KMS-11 (cell line): ENCODE measurements around the gene PHACTR3.
A peak's percentile ranks its signal among the peaks of the same experiment; 100 is the strongest.
"Not testable (repeated sequence)": the region's sequence is repeated elsewhere in the genome, so short reads cannot be mapped to it uniquely, and the experiment has no call there.

Experiments
- H2AFZ ChIP-seq: fragments of 200-600 bp; sonication (generic); 2 replicates; pipeline ENCODE4 v1.6.1; 2016; ENCODE audit warnings: antibody characterized with exemption, mixed run types, low read depth
- H3K27ac ChIP-seq: fragments of 200-600 bp; sonication (generic); 2 replicates; pipeline ENCODE4 v1.6.1; 2016; ENCODE audit warnings: mild to moderate bottlenecking, mixed run types
- H3K27me3 ChIP-seq: fragments of 200-600 bp; sonication (generic); 2 replicates; pipeline ENCODE4 v1.6.1; 2017; ENCODE audit warnings: mild to moderate bottlenecking, low read depth, mixed run types, moderate library complexity; ENCODE audit not compliant: insufficient read depth
- H3K36me3 ChIP-seq: fragments of 200-600 bp; sonication (generic); 2 replicates; pipeline ENCODE4 v1.6.1; 2017; ENCODE audit warnings: mild to moderate bottlenecking, mixed run types; ENCODE audit not compliant: insufficient read depth
- H3K4me1 ChIP-seq: fragments of 200-600 bp; sonication (generic); 2 replicates; pipeline ENCODE4 v1.6.1; 2016; ENCODE audit warnings: mild to moderate bottlenecking, low read depth, mixed run types; ENCODE audit not compliant: poor library complexity, severe bottlenecking
- H3K4me2 ChIP-seq: fragments of 200-600 bp; sonication (generic); 2 replicates; pipeline ENCODE4 v1.7.0; 2016; ENCODE audit warnings: mild to moderate bottlenecking, mixed run types
- H3K4me3 ChIP-seq: fragments of 200-600 bp; sonication (generic); IDR thresholded peaks from 2 replicates; pipeline ENCODE4 v1.6.1; 2017; ENCODE audit warnings: low read depth, low read length, mixed read lengths; ENCODE audit not compliant: insufficient read depth
- H3K79me2 ChIP-seq: fragments of 200-600 bp; sonication (generic); 2 replicates; pipeline ENCODE4 v1.6.1; 2016; ENCODE audit warnings: low read depth, mixed run types; ENCODE audit not compliant: insufficient read depth
- H3K9ac ChIP-seq: fragments of 200-600 bp; sonication (generic); 2 replicates; pipeline ENCODE4 v1.6.1; 2016; ENCODE audit warnings: mild to moderate bottlenecking, mixed run types
- H4K20me1 ChIP-seq: fragments of 200-600 bp; sonication (generic); 2 replicates; pipeline ENCODE4 v1.6.1; 2016; ENCODE audit warnings: mild to moderate bottlenecking, mixed run types; ENCODE audit not compliant: insufficient read depth
- CTCF ChIP-seq: fragments of 200-600 bp; sonication (generic); conservative IDR thresholded peaks from 2 replicates; pipeline ENCODE4 v1.6.1; 2017; ENCODE audit warnings: low read depth, mild to moderate bottlenecking, antibody characterized with exemption, low read length, moderate library complexity, mixed read lengths

Gene PHACTR3

DNA sequence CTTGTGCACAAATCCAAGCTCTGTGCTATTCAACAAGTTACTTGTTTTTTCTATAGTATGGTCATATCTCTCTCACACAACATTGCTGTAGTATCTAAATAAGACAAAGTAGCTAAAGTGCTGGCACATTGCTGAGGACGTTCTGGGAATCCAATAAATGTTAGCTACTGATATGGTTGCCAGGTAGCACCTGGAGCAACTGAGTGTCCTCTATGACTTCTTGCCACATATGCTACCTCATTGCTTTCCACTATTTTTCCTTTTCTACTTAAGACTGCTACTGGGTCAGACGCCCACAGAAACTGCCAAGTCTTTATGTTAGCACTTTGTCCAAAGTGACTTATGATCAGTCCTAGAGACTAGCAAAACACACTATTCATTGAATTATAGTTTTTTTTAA, 243.8 kb downstream of the PHACTR3 start:
- Histone ChIP-seq H3K36me3 (no peaks in the 10 kb centered on the region), H3K27ac (no peak overlapping the region), H2AFZ (no peak overlapping the region), H3K4me2 (no peak overlapping the region), H4K20me1 (no peaks in the 10 kb centered on the region), H3K27me3 (no peaks in the 10 kb centered on the region), H3K9ac (no peak overlapping the region), H3K79me2 (no peaks in the 10 kb centered on the region), H3K4me3 (no peak overlapping the region), H3K4me1 (no peaks in the 10 kb centered on the region)
- TF ChIP-seq CTCF: no peak

- Histone ChIP-seq H2AFZ (no peak overlapping the region), H3K4me2 (no peak overlapping the region), H3K4me3 (no peak overlapping the region), H4K20me1 (no peaks in the 10 kb centered on the region), H3K27ac (no peak overlapping the region), H3K27me3 (no peaks in the 10 kb centered on the region), H3K36me3 (no peaks in the 10 kb centered on the region), H3K9ac (no peak overlapping the region), H3K79me2 (no peaks in the 10 kb centered on the region), H3K4me1 (no peaks in the 10 kb centered on the region)
- TF ChIP-seq CTCF: peak; percentile 76
Measured at GRCh38 chr20:59850018-59850641, 245.8 kb downstream of the PHACTR3 start.

DNA sequence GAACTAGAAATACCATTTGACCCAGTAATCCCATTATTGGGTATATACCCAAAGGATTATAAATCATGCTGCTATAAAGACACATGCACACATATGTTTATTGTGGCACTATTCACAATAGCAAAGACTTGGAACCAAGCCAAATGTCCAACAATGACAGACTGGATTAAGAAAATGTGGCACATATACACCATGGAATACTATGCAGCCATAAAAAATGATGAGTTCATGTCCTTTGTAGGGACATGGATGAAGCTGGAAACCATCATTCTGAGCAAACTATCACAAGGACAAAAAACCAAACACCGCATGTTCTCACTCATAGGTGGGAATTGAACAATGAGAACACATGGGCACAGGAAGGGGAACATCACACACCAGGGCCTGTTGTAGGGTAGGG, 252.2 kb downstream of the PHACTR3 start:
- not testable (repeated sequence) for H3K4me3 ChIP-seq, H3K9ac ChIP-seq, H3K79me2 ChIP-seq, H2AFZ ChIP-seq, H4K20me1 ChIP-seq, H3K27ac ChIP-seq, H3K4me2 ChIP-seq, H3K27me3 ChIP-seq, H3K4me1 ChIP-seq, H3K36me3 ChIP-seq

DNA sequence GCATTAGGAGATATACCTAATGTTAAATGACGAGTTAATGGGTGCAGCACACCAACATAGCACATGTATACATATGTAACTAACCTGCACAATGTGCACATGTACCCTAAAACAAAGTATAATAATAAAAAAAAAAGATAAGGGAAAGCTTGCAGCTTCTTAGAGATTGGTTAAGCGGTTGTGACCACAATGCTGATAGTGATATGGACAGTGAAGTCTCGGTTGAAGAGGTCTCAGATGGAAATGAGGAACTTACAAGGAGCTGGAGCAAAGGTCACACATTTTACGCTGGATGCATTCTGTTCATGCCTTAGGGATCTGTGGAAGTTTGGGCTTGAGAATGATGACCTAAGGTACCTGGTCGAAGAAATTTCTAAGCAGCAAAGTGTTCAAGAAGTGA, 252.6 kb downstream of the PHACTR3 start:
- H3K36me3 ChIP-seq, H2AFZ ChIP-seq, H3K4me2 ChIP-seq, H3K27me3 ChIP-seq, H3K79me2 ChIP-seq, H3K4me1 ChIP-seq, H3K4me3 ChIP-seq, H4K20me1 ChIP-seq, H3K9ac ChIP-seq, H3K27ac ChIP-seq: not testable (repeated sequence)

DNA sequence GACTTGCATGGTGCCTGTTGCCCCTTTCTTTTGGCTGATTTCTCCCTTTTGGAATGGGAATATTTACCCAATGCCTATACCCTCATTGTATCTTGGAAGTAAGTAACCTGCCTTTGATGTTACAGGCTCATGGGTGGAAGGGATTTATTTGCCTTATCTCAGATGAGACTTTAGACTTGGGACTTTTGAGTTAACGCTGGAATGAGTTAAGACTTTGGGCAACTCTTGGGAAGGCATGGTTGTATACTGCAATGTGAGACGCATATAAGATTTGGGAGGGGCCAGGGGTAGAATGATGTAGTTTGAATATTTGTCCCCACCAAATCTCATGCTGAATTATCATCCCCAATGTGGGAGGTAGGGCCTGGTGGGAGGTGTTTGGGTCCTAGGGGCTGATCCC, 253.6 kb downstream of the PHACTR3 start:
- Histone ChIP-seq H3K27ac (no peak overlapping the region), H3K9ac (no peak overlapping the region), H3K27me3 (no peaks in the 10 kb centered on the region), H3K4me2 (no peak overlapping the region), H3K4me1 (no peaks in the 10 kb centered on the region), H3K36me3 (no peaks in the 10 kb centered on the region), H2AFZ (no peak overlapping the region), H3K4me3 (no peak overlapping the region), H3K79me2 (no peaks in the 10 kb centered on the region), H4K20me1 (no peaks in the 10 kb centered on the region)
- TF ChIP-seq CTCF: no peak
